WTC11 (cell line): ENCODE data around the gene FAM50A. TPM values are rescaled to one million over a fixed set of nuclear protein-coding genes. Genes with fewer than 3 reads are reported as not detected.

ENCODE experiments used
- ATAC-seq: fragments of 200-7000 bp; cut with Tn5 transposase; 2 replicates; pipeline ENCODE4 v1.10.0; 2021; ENCODE audit warnings: mild to moderate bottlenecking, moderate library complexity
- CTCF ChIA-PET: fragments of 300-600 bp; sonication (Branson Sonifier 250); formaldehyde crosslinking; loops from one replicate; lab custom pipeline; 2021; ENCODE audit warnings: antibody characterized with exemption; lab: Charles Lee
- POLR2A ChIA-PET: fragments of 350-600 bp; sonication (Branson Sonifier 250); formaldehyde crosslinking; loops from one replicate; lab custom pipeline; 2021; ENCODE audit warnings: antibody characterized with exemption; lab: Charles Lee
- DNase-seq: peaks from one replicate; pipeline ENCODE4 v3.0.0; 2021; ENCODE audit warnings: low spot score
- H3K27ac Mint-ChIP-seq: 2 replicates; pipeline ENCODE4 v1.8.0; 2021; ENCODE audit warnings: mixed read lengths
- H3K27me3 Mint-ChIP-seq: 2 replicates; pipeline ENCODE4 v1.8.0; 2021; ENCODE audit warnings: low read depth, mild to moderate bottlenecking, moderate library complexity, mixed read lengths
- H3K36me3 Mint-ChIP-seq: 2 replicates; pipeline ENCODE4 v1.8.0; 2021; ENCODE audit warnings: mixed read lengths
- H3K4me1 Mint-ChIP-seq: 2 replicates; pipeline ENCODE4 v1.8.0; 2022; ENCODE audit warnings: mixed read lengths
- H3K4me3 Mint-ChIP-seq: 2 replicates; pipeline ENCODE4 v1.8.0; 2021; ENCODE audit warnings: mild to moderate bottlenecking, moderate library complexity, mixed read lengths
- H3K9me3 Mint-ChIP-seq: 2 replicates; pipeline ENCODE4 v1.8.0; 2021; ENCODE audit warnings: mixed read lengths
- AFF4 ChIP-seq: sonication (generic); formaldehyde crosslinking; IDR thresholded peaks from 2 replicates; pipeline ENCODE4 v1.8.1; 2023; ENCODE audit warnings: mild to moderate bottlenecking, missing genetic modification reagents, borderline replicate concordance
- ATF1 ChIP-seq: sonication (generic); formaldehyde crosslinking; IDR thresholded peaks from 2 replicates; pipeline ENCODE4 v1.8.1; 2023; ENCODE audit warnings: mild to moderate bottlenecking, moderate library complexity, missing genetic modification reagents
- ATF2 ChIP-seq: sonication (generic); formaldehyde crosslinking; IDR thresholded peaks from 2 replicates; pipeline ENCODE4 v1.8.1; 2022; ENCODE audit warnings: low read depth, missing genetic modification reagents, borderline replicate concordance
- CBFB ChIP-seq: sonication (generic); formaldehyde crosslinking; IDR thresholded peaks from 2 replicates; pipeline ENCODE4 v1.8.1; 2022; ENCODE audit warnings: mild to moderate bottlenecking, low read depth, missing genetic modification reagents
- CREB1 ChIP-seq: sonication (generic); formaldehyde crosslinking; IDR thresholded peaks from 2 replicates; pipeline ENCODE4 v1.8.0; 2023; ENCODE audit warnings: mild to moderate bottlenecking, missing genetic modification reagents
- GABPB1 ChIP-seq: sonication (generic); formaldehyde crosslinking; IDR thresholded peaks from 2 replicates; pipeline ENCODE4 v1.8.1; 2023; ENCODE audit warnings: mild to moderate bottlenecking, missing genetic modification reagents
- GRHL2 ChIP-seq: fragments of 250-450 bp; sonication (Bioruptor Pico); IDR thresholded peaks from 2 replicates; pipeline ENCODE4 v1.8.0; 2022; ENCODE audit warnings: mild to moderate bottlenecking, moderate library complexity; ENCODE audit not compliant: insufficient replicate concordance, severe bottlenecking
- HMGA2 ChIP-seq: fragments of 250-450 bp; sonication (Bioruptor Pico); IDR thresholded peaks from 2 replicates; pipeline ENCODE4 v1.4.0; 2021; ENCODE audit warnings: mild to moderate bottlenecking, moderate library complexity
- IRF1 ChIP-seq: sonication (generic); formaldehyde crosslinking; IDR thresholded peaks from 2 replicates; pipeline ENCODE4 v1.8.0; 2023; ENCODE audit warnings: missing genetic modification reagents
- JUN ChIP-seq: sonication (generic); formaldehyde crosslinking; IDR thresholded peaks from 2 replicates; pipeline ENCODE4 v1.8.0; 2023; ENCODE audit warnings: mild to moderate bottlenecking, missing genetic modification reagents
- SMAD3 ChIP-seq: sonication (generic); formaldehyde crosslinking; IDR thresholded peaks from 2 replicates; pipeline ENCODE4 v1.8.0; 2022; ENCODE audit warnings: missing genetic modification reagents, mild to moderate bottlenecking, borderline replicate concordance
- SMAD4 ChIP-seq: sonication (generic); formaldehyde crosslinking; IDR thresholded peaks from 2 replicates; pipeline ENCODE4 v1.8.0; 2022; ENCODE audit warnings: mild to moderate bottlenecking, missing genetic modification reagents
- TEAD1 ChIP-seq: sonication (generic); formaldehyde crosslinking; IDR thresholded peaks from 2 replicates; pipeline ENCODE4 v1.8.0; 2022; ENCODE audit warnings: mild to moderate bottlenecking, missing genetic modification reagents
- TEAD4 ChIP-seq: sonication (generic); formaldehyde crosslinking; IDR thresholded peaks from 2 replicates; pipeline ENCODE4 v1.8.0; 2022; ENCODE audit warnings: mild to moderate bottlenecking, missing genetic modification reagents
- TP53 ChIP-seq: sonication (generic); formaldehyde crosslinking; IDR thresholded peaks from 2 replicates; pipeline ENCODE4 v1.8.1; 2023; ENCODE audit warnings: mild to moderate bottlenecking, missing genetic modification reagents
- USF2 ChIP-seq: sonication (generic); formaldehyde crosslinking; IDR thresholded peaks from 2 replicates; pipeline ENCODE4 v1.8.1; 2023; ENCODE audit warnings: mild to moderate bottlenecking, missing genetic modification reagents, moderate library complexity
- ZMAT4 ChIP-seq: fragments of 250-450 bp; sonication (Bioruptor Pico); IDR thresholded peaks from 2 replicates; pipeline ENCODE4 v1.9.0; 2021; ENCODE audit warnings: mild to moderate bottlenecking
- ZNF138 ChIP-seq: sonication (generic); formaldehyde crosslinking; conservative IDR thresholded peaks from 2 replicates; pipeline ENCODE4 v1.8.1; 2022; ENCODE audit warnings: mild to moderate bottlenecking, moderate library complexity, missing genetic modification reagents
- ZNF219 ChIP-seq: sonication (generic); formaldehyde crosslinking; IDR thresholded peaks from 2 replicates; pipeline ENCODE4 v1.8.0; 2023; ENCODE audit warnings: missing genetic modification reagents, mild to moderate bottlenecking, borderline replicate concordance
- ZNF263 ChIP-seq: sonication (generic); formaldehyde crosslinking; IDR thresholded peaks from 2 replicates; pipeline ENCODE4 v1.8.1; 2022; ENCODE audit warnings: low read depth, mild to moderate bottlenecking, moderate library complexity, missing genetic modification reagents
- ZNF512 ChIP-seq: sonication (generic); formaldehyde crosslinking; IDR thresholded peaks from 2 replicates; pipeline ENCODE4 v1.8.1; 2022; ENCODE audit warnings: missing genetic modification reagents, borderline replicate concordance
- ZSCAN18 ChIP-seq: fragments of 250-450 bp; sonication (Bioruptor Pico); IDR thresholded peaks from 2 replicates; pipeline ENCODE4 v2.1.2; 2022; ENCODE audit warnings: mild to moderate bottlenecking, moderate library complexity
- total RNA-seq: library from RNA; stranded (reverse); gene quantifications from 3 replicates; pipeline ENCODE4 v1.2.3, GENCODE V29; 2021

Gene FAM50A
- total RNA-seq, 1 experiment from 2014 or later = 50.2 TPM

GRCh38 chrX:154444755-154445246 lies 860 bp downstream of the FAM50A start:
- H3K27me3 Mint-ChIP-seq = no peaks in the 10 kb centered on the region
- no peak for ATAC-seq
- H3K27ac Mint-ChIP-seq = no peak overlapping the region
- TF ChIP-seq ATF1 (CRISPR knock-in tag) (no peak), ZNF219 (no peak), TEAD4 (CRISPR knock-in tag) (no peak), JUN (CRISPR knock-in tag) (no peak), TEAD1 (no peak), HMGA2 (CRISPR knock-in tag) (no peak), CREB1 (CRISPR knock-in tag) (no peak), AFF4 (CRISPR knock-in tag) (no peak), CBFB (CRISPR knock-in tag) (no peak), SMAD3 (no peak), GABPB1 (CRISPR knock-in tag) (no peak), IRF1 (CRISPR knock-in tag) (no peak), USF2 (CRISPR knock-in tag) (no peak), TP53 (CRISPR knock-in tag) (no peak), SMAD4 (CRISPR knock-in tag) (no peak), GRHL2 (CRISPR knock-in tag) (no peak), ZMAT4 (CRISPR knock-in tag) (no peak), ATF2 (CRISPR knock-in tag) (no peak)
- TF ChIP-seq, all 79 proteins: peak for 0
- ChIA-PET POLR2A (no interaction called here), CTCF (no interaction called here)
- H3K9me3 Mint-ChIP-seq = no peaks in the 10 kb centered on the region
- H3K4me1 Mint-ChIP-seq = no peaks in the 10 kb centered on the region
- no peak for DNase-seq
- peak overlapping the region; percentile 42 for H3K4me3 Mint-ChIP-seq
- H3K36me3 Mint-ChIP-seq = peaks cover 15% of the 10 kb centered on the region

GRCh38 chrX:154445776-154446175 lies 1.8 kb downstream of the FAM50A start:
- TF ChIP-seq ZNF512 (CRISPR knock-in tag) (no peak), ZNF263 (CRISPR knock-in tag) (no peak), GABPB1 (CRISPR knock-in tag) (no peak), ZNF138 (CRISPR knock-in tag) (no peak), ZSCAN18 (no peak), GRHL2 (CRISPR knock-in tag) (no peak), SMAD3 (no peak)
- ChIA-PET POLR2A (no interaction called here), CTCF (no interaction called here)
- no peaks in the 10 kb centered on the region for H3K27me3 Mint-ChIP-seq
- H3K9me3 Mint-ChIP-seq = no peaks in the 10 kb centered on the region
- no peak overlapping the region for H3K4me3 Mint-ChIP-seq
- ATAC-seq (no peak), DNase-seq (no peak)
- no peak overlapping the region for H3K27ac Mint-ChIP-seq
- H3K4me1 Mint-ChIP-seq = no peaks in the 10 kb centered on the region
- peaks cover 13% of the 10 kb centered on the region for H3K36me3 Mint-ChIP-seq
